Endothelial cell of umbilical vein (primary cell): ENCODE measurements around the gene BCAR1. TPM values are rescaled to one million over a fixed set of nuclear protein-coding genes. Genes with fewer than 3 reads are reported as not detected.

Source experiments
- BruUV-seq: library from RNA; stranded (reverse); fragments of 400-500 nt; replicated peaks from 2 replicates; lab custom pipeline; 2021; lab: Mats Ljungman, UMichigan
- CTCF ChIA-PET: fragments of 300-600, 350-600 bp; sonication (Branson Sonifier 250); formaldehyde crosslinking; loops from one replicate; lab custom pipeline; 2021; ENCODE audit warnings: antibody characterized with exemption, inconsistent platforms; lab: Charles Lee
- POLR2A ChIA-PET: fragments of 300-600, 350-600 bp; sonication (Branson Sonifier 250); formaldehyde crosslinking; loops from one replicate; lab custom pipeline; 2021; ENCODE audit warnings: antibody characterized with exemption, inconsistent platforms; lab: Charles Lee
- DNase-seq: peaks from one replicate; pipeline ENCODE4 v3.0.0-alpha.2; 2011; ENCODE audit warnings: low read depth, low spot score
- FAIRE-seq: peaks from 2 replicates; lab custom pipeline; 2011; peaks lifted over from hg19 to GRCh38; lab: Jason Lieb, UNC
- H2AFZ ChIP-seq: 2 replicates; pipeline ENCODE4 v1.6.0; 2012; ENCODE audit warnings: low read depth, low read length, control low read depth, inconsistent platforms
- H3K27ac ChIP-seq: 2 replicates; pipeline ENCODE4 v1.5.1; 2011; ENCODE audit warnings: low read depth, mild to moderate bottlenecking, control low read depth, low read length, moderate library complexity; ENCODE audit not compliant: insufficient read depth
- H3K27me3 ChIP-seq, 2 experiments: 2 replicates each; pipeline versions ENCODE4 v1.6.0 to v1.6.1; 2011; ENCODE audit warnings: low read length in 2 of 2, mixed read lengths in 1 of 2; ENCODE audit not compliant: control insufficient read depth in 2 of 2, insufficient read depth in 2 of 2
- H3K36me3 ChIP-seq, 2 experiments: 2 replicates in 1 of 2; 3 replicates in 1 of 2; pipeline ENCODE4 v1.5.1; 2011; ENCODE audit warnings: low read length in 2 of 2, mild to moderate bottlenecking in 1 of 2, moderate library complexity in 1 of 2; ENCODE audit not compliant: control insufficient read depth in 2 of 2, insufficient read depth in 2 of 2; ENCODE audit errors: extremely low read depth in 1 of 2
- H3K4me1 ChIP-seq: 3 replicates; pipeline ENCODE4 v1.5.1; 2011; ENCODE audit warnings: mild to moderate bottlenecking, low read length; ENCODE audit not compliant: control insufficient read depth, insufficient read depth; ENCODE audit errors: extremely low read depth
- H3K4me2 ChIP-seq: 2 replicates; pipeline ENCODE4 v1.6.1; 2011; ENCODE audit warnings: low read length, control low read depth, mixed read lengths; ENCODE audit not compliant: insufficient read depth
- H3K4me3 ChIP-seq, 3 experiments: fragments of 200-600 bp in 1 of 3; sonication (generic), shearing (Covaris generic) in 1 of 3; replicated peaks in 1 of 3; 2 replicates each; pipeline ENCODE4 v1.5.1; 2011 to 2016; ENCODE audit warnings: control low read depth in 3 of 3, low read length in 3 of 3, mild to moderate bottlenecking in 2 of 3, inconsistent platforms in 1 of 3, low read depth in 1 of 3, moderate library complexity in 1 of 3; ENCODE audit not compliant: insufficient read depth in 1 of 3
- H3K79me2 ChIP-seq: 2 replicates; pipeline ENCODE4 v1.6.0; 2012; ENCODE audit warnings: low read length, inconsistent platforms; ENCODE audit not compliant: control insufficient read depth, insufficient read depth
- H3K9ac ChIP-seq: replicated peaks from 2 replicates; pipeline ENCODE3; 2011; ENCODE audit warnings: low read length, control low read depth; ENCODE audit not compliant: insufficient read depth; ENCODE audit errors: extremely low read depth
- H3K9me1 ChIP-seq: replicated peaks from 3 replicates; pipeline ENCODE4 v1.6.0; 2011; ENCODE audit warnings: mild to moderate bottlenecking, low read length; ENCODE audit not compliant: control insufficient read depth, insufficient read depth; ENCODE audit errors: extremely low read depth
- H3K9me3 ChIP-seq: replicated peaks from 2 replicates; pipeline ENCODE4 v1.5.1; 2012; ENCODE audit warnings: low read length, inconsistent platforms; ENCODE audit not compliant: control insufficient read depth, insufficient read depth
- H4K20me1 ChIP-seq: replicated peaks from 2 replicates; pipeline ENCODE3; 2011; ENCODE audit warnings: mild to moderate bottlenecking, low read length; ENCODE audit not compliant: control insufficient read depth, insufficient read depth; ENCODE audit errors: extremely low read depth
- CTCF ChIP-seq, 2 donors: IDR thresholded peaks; 1 replicate in 1 of 2; 2 replicates in 1 of 2; pipeline ENCODE4 v1.5.1; 2011; ENCODE audit warnings: low read length in 2 of 2, mild to moderate bottlenecking in 2 of 2, moderate library complexity in 2 of 2, control low read depth in 1 of 2, inconsistent platforms in 1 of 2, low read depth in 1 of 2; ENCODE audit not compliant: insufficient read depth in 1 of 2; ENCODE audit errors: extremely low read depth in 1 of 2
- EZH2 ChIP-seq: IDR thresholded peaks from 2 replicates; pipeline ENCODE4 v1.6.1; 2012; ENCODE audit warnings: borderline replicate concordance, low read depth, mild to moderate bottlenecking, moderate library complexity, low read length, inconsistent platforms; ENCODE audit not compliant: severe bottlenecking
- FOS ChIP-seq: IDR thresholded peaks from 2 replicates; pipeline ENCODE4 v1.6.1; 2011; ENCODE audit warnings: mild to moderate bottlenecking, low read length, moderate library complexity, borderline replicate concordance; ENCODE audit not compliant: insufficient read depth
- GATA2 ChIP-seq: IDR thresholded peaks from 2 replicates; pipeline ENCODE4 v1.7.0; 2011; ENCODE audit warnings: low read depth, mild to moderate bottlenecking, moderate library complexity, mixed read lengths, low read length; ENCODE audit not compliant: insufficient read length, insufficient read depth
- JUN ChIP-seq: IDR thresholded peaks from 2 replicates; pipeline ENCODE4 v1.6.1; 2011; ENCODE audit warnings: borderline replicate concordance, low read depth; ENCODE audit not compliant: insufficient read length, insufficient read depth
- MAX ChIP-seq: IDR thresholded peaks from 2 replicates; pipeline ENCODE4 v1.6.1; 2011; ENCODE audit not compliant: insufficient read depth, insufficient read length
- MYC ChIP-seq: IDR thresholded peaks from one replicate; pipeline ENCODE4 v1.6.1; 2011; ENCODE audit warnings: mild to moderate bottlenecking, low read depth, low read length
- POLR2A ChIP-seq: IDR thresholded peaks from 2 replicates; pipeline ENCODE4 v1.6.1; 2012; ENCODE audit warnings: low read depth, mild to moderate bottlenecking, control low read depth, low read length
- POLR2AphosphoS5 ChIP-seq: IDR thresholded peaks from 2 replicates; pipeline ENCODE4 v1.6.1; 2012; ENCODE audit warnings: low read depth, mild to moderate bottlenecking, control low read depth, low read length, moderate library complexity; ENCODE audit not compliant: insufficient read depth
- dilution Hi-C: fragments of 300-500 bp; cut with MboI; formaldehyde crosslinking; loops from one replicate; pipeline ENCODE4 v1.15.0; 2019; ENCODE audit warnings: low sequenced_read_pairs; ENCODE audit not compliant: extremely low pct_ligation_motif_present
- intact Hi-C: fragments of 100-400 bp; cut with micrococcal nuclease; formaldehyde crosslinking; loops from one replicate; pipeline ENCODE4 v1.10.0; 2022
- polyA plus RNA-seq, 4 experiments: library from polyadenylated mRNA; depleted of rRNA in 3 of 4; stranded (reverse) in 3 of 4; unstranded in 1 of 4; fragments of >200 nt; gene quantifications; 2 replicates each; pipeline versions ENCODE4 v1.2.1 to v1.2.3, GENCODE V29; 2011 to 2012; ENCODE audit warnings: missing spikeins in 1 of 4
- total RNA-seq: library from RNA; stranded (reverse); gene quantifications from 2 replicates; pipeline ENCODE4 v1.2.3, GENCODE V29; 2021

Gene BCAR1
- total and polyA plus RNA-seq, 2 donors (not counting 3 experiments of a cell fraction or from before 2014, with no cell fraction given) = 171 to 267 TPM

- H3K4me3 ChIP-seq = peak overlapping the region; percentile 82 to 89 (median 88)
- BruUV-seq = TSS peak; percentile 25
- H3K9me1 ChIP-seq = no peaks in the 10 kb centered on the region
- H3K79me2 ChIP-seq = peaks cover 63% of the 10 kb centered on the region
- no peaks in the 10 kb centered on the region for H3K27me3 ChIP-seq
- intact Hi-C loops = loop anchor here (1.0 kb wide), 1 partner anchor 11 kb away; no protein-coding TSS in a partner anchor
- H3K4me1 ChIP-seq = peaks cover 49% of the 10 kb centered on the region
- H3K9ac ChIP-seq = peak overlapping the region; percentile 94
- peak; percentile 70 for DNase-seq
- dilution Hi-C loops = no loop called here
- ChIA-PET POLR2A (interaction anchor here (1.0 to 2.5 kb wide), 3 partner anchors 14 to 121 kb away, joined by 3 to 8 read pairs (median 6); no protein-coding TSS in a partner anchor), CTCF (interaction anchor here (0.6 to 3.2 kb wide), 3 partner anchors 11 to 121 kb away, joined by 3 to 16 read pairs (median 6); no protein-coding TSS in a partner anchor)
- peak overlapping the region; percentile 93 for H3K27ac ChIP-seq
- H2AFZ ChIP-seq = no peak overlapping the region
- no peaks in the 10 kb centered on the region for H4K20me1 ChIP-seq
- H3K36me3 ChIP-seq = peaks cover 2 to 5% of the 10 kb centered on the region in 2 experiments
- H3K9me3 ChIP-seq = no peaks in the 10 kb centered on the region
- no peak for FAIRE-seq
- peak overlapping the region; percentile 89 for H3K4me2 ChIP-seq
- no peak for TF ChIP-seq FOS
- no peak for TF ChIP-seq MAX
- no peak for TF ChIP-seq POLR2AphosphoS5
- no peak for TF ChIP-seq EZH2
- TF ChIP-seq POLR2A = no peak
- TF ChIP-seq MYC = no peak
- no peak for TF ChIP-seq CTCF (IDR thresholded peaks at IDR 0.05; ENCODE audit: extremely low read depth in 1 of 2, insufficient read depth in 1 of 2, low read depth in 1 of 2, low read length in 2 of 2)
- no peak for TF ChIP-seq JUN
- TF ChIP-seq GATA2 = no peak
Observed at GRCh38 chr16:75264457-75264998, 13.1 kb upstream of the BCAR1 start.
